ENCODE measurements around the gene GAGE12G.
"Not testable (repeated sequence)": the region's sequence is repeated elsewhere in the genome, so short reads cannot be mapped to it uniquely, and the experiment has no call there.

The GAGE12G gene

GRCh38 chrX:49570100-49570499, at the start of gene GAGE12G:
Gene GAGE12G (plus strand): TSS chrX:49570400. CDS start chrX:49571555, 1,155 bp downstream.
- DNase-seq (ENCODE audit: low read depth); H3K4me3 ChIP-seq (ENCODE audit: low read depth, low read length): not testable (repeated sequence)

- DNase-seq (ENCODE audit: low read depth); H3K4me3 ChIP-seq (ENCODE audit: low read depth, low read length): not testable (repeated sequence)
Measured at GRCh38 chrX:49531877-49532276, 38.3 kb upstream of the GAGE12G start, which contains the start of gene GAGE12C. Gene GAGE12C (plus strand): TSS chrX:49532177. CDS start chrX:49533332, 1,155 bp downstream.

- not testable (repeated sequence) for H3K4me3 ChIP-seq (ENCODE audit: low read depth, low read length); DNase-seq (ENCODE audit: low read depth)
Measured at GRCh38 chrX:49541433-49541832, 28.8 kb upstream of the GAGE12G start, which contains the start of gene GAGE12D. Gene GAGE12D (plus strand): TSS chrX:49541733. CDS start chrX:49542888, 1,155 bp downstream.

GRCh38 chrX:49550989-49551388, 19.2 kb upstream of the GAGE12G start, which contains the start of gene GAGE12E:
Gene GAGE12E (plus strand): TSS chrX:49551289. CDS start chrX:49552444, 1,155 bp downstream.
- DNase-seq (ENCODE audit: low read depth); H3K4me3 ChIP-seq (ENCODE audit: low read depth, low read length): not testable (repeated sequence)

GRCh38 chrX:49560542-49560941, 9.7 kb upstream of the GAGE12G start, which contains the start of gene GAGE12F:
Gene GAGE12F (plus strand): TSS chrX:49560842. CDS start chrX:49561997, 1,155 bp downstream.
- H3K4me3 ChIP-seq (ENCODE audit: low read depth, low read length): not testable (repeated sequence)

GRCh38 chrX:49568728-49569127, 1.5 kb upstream of the GAGE12G start:
- DNase-seq (ENCODE audit: low read depth): not testable (repeated sequence)

More at GRCh38 chrX:49560542-49560941, 9.7 kb upstream of the GAGE12G start, which contains the start of gene GAGE12F:
- DNase-seq (ENCODE audit: low read depth): not testable (repeated sequence)

GRCh38 chrX:49569152-49569551, 1.0 kb upstream of the GAGE12G start:
- DNase-seq (ENCODE audit: low read depth); H3K4me3 ChIP-seq (ENCODE audit: low read depth, low read length): not testable (repeated sequence)

More at GRCh38 chrX:49568728-49569127, 1.5 kb upstream of the GAGE12G start:
- H3K4me3 ChIP-seq (ENCODE audit: low read depth, low read length): not testable (repeated sequence)

GRCh38 chrX:49579649-49580048, 9.4 kb downstream of the GAGE12G start, which contains the start of gene GAGE12H:
Gene GAGE12H (plus strand): TSS chrX:49579949. CDS start chrX:49581104, 1,155 bp downstream.
- not testable (repeated sequence) for H3K4me3 ChIP-seq (ENCODE audit: low read depth, low read length); DNase-seq (ENCODE audit: low read depth)

- H3K4me3 ChIP-seq (ENCODE audit: low read depth, low read length); DNase-seq (ENCODE audit: low read depth): not testable (repeated sequence)
Measured at GRCh38 chrX:49589196-49589595, 19.0 kb downstream of the GAGE12G start, which contains the start of gene GAGE2A. Gene GAGE2A (plus strand): TSS chrX:49589496. CDS start chrX:49590651, 1,155 bp downstream.

- H3K4me3 ChIP-seq (ENCODE audit: low read depth, low read length); DNase-seq (ENCODE audit: low read depth): not testable (repeated sequence)
Measured at GRCh38 chrX:49589769-49590478, 19.7 kb downstream of the GAGE12G start.

GRCh38 chrX:49590488-49590887, 20.3 kb downstream of the GAGE12G start:
- not testable (repeated sequence) for DNase-seq (ENCODE audit: low read depth)

GRCh38 chrX:49598720-49599119, 28.5 kb downstream of the GAGE12G start, which contains the start of gene GAGE1:
Gene GAGE1 (plus strand): TSS chrX:49599020. CDS start chrX:49600175, 1,155 bp downstream.
- not testable (repeated sequence) for DNase-seq (ENCODE audit: low read depth); H3K4me3 ChIP-seq (ENCODE audit: low read depth, low read length)

More at GRCh38 chrX:49590488-49590887, 20.3 kb downstream of the GAGE12G start:
- H3K4me3 ChIP-seq (ENCODE audit: low read depth, low read length): not testable (repeated sequence)

GRCh38 chrX:49610718-49611310, 40.6 kb downstream of the GAGE12G start:
- DNase-seq (ENCODE audit: low read depth): no peak
- no peak for TF ChIP-seq CTCF (conservative IDR thresholded peaks at IDR 0.05; ENCODE audit: low read depth, low read length)

More at GRCh38 chrX:49610718-49611310, 40.6 kb downstream of the GAGE12G start:
- no peak overlapping the region for H3K4me3 ChIP-seq (ENCODE audit: low read depth, low read length)
